GM23338 (cell line): Measurements from ENCODE around the gene NUP214. TPM values are rescaled to one million over a fixed set of nuclear protein-coding genes. Genes with fewer than 3 reads are reported as not detected.

Experiments
- ATAC-seq: fragments of 200-7000 bp; cut with Tn5 transposase; 3 replicates; pipeline ENCODE4 v1.9.1; 2020
- DNase-seq: peaks from one replicate; pipeline ENCODE4 v3.0.0-alpha.2; 2015; ENCODE audit warnings: low spot score
- H2AFZ ChIP-seq: fragments of 200-600 bp; sonication (generic); 2 replicates; pipeline ENCODE4 v1.8.0; 2016; ENCODE audit warnings: antibody characterized with exemption, mild to moderate bottlenecking, moderate library complexity
- H3F3A ChIP-seq: fragments of 200-600 bp; sonication (generic); replicated peaks from 2 replicates; pipeline ENCODE4 v1.8.0; 2017; ENCODE audit warnings: antibody characterized with exemption, mixed run types, low read depth
- H3K27ac ChIP-seq: fragments of 200-600 bp; sonication (generic); 2 replicates; pipeline ENCODE4 v1.6.1; 2016; ENCODE audit warnings: low read depth
- H3K27me3 ChIP-seq: fragments of 200-600 bp; sonication (generic); 2 replicates; pipeline ENCODE4 v1.8.0; 2016; ENCODE audit warnings: mild to moderate bottlenecking, mixed run types, moderate library complexity; ENCODE audit not compliant: insufficient read depth
- H3K36me3 ChIP-seq: fragments of 200-600 bp; sonication (generic); 2 replicates; pipeline ENCODE4 v1.8.0; 2016; ENCODE audit warnings: mild to moderate bottlenecking; ENCODE audit not compliant: insufficient read depth
- H3K4me1 ChIP-seq: fragments of 200-600 bp; sonication (generic); 2 replicates; pipeline ENCODE4 v1.8.0; 2016; ENCODE audit warnings: mild to moderate bottlenecking, moderate library complexity; ENCODE audit not compliant: insufficient read depth
- H3K4me2 ChIP-seq: fragments of 200-600 bp; sonication (generic); 2 replicates; pipeline ENCODE4 v1.7.1; 2017; ENCODE audit warnings: mixed run types
- H3K4me3 ChIP-seq: fragments of 200-600 bp; sonication (generic); 2 replicates; pipeline ENCODE4 v1.6.1; 2016; ENCODE audit warnings: mixed run types
- H3K79me2 ChIP-seq: fragments of 200-600 bp; sonication (generic); replicated peaks from 2 replicates; pipeline ENCODE4 v1.8.0; 2017; ENCODE audit warnings: mild to moderate bottlenecking; ENCODE audit not compliant: insufficient read depth
- H3K9me2 ChIP-seq: fragments of 200-600 bp; sonication (generic); 2 replicates; pipeline ENCODE4 v1.8.0; 2017; ENCODE audit not compliant: insufficient read depth
- H4K20me1 ChIP-seq: fragments of 200-600 bp; sonication (generic); replicated peaks from 2 replicates; pipeline ENCODE4 v1.8.0; 2017; ENCODE audit warnings: mild to moderate bottlenecking; ENCODE audit not compliant: insufficient read depth
- H3K27ac Mint-ChIP-seq: 2 replicates; pipeline ENCODE4 v1.8.0; 2020; ENCODE audit warnings: inconsistent platforms, mild to moderate bottlenecking, moderate library complexity, mixed read lengths
- H3K27me3 Mint-ChIP-seq: 3 replicates; pipeline ENCODE4 v1.8.0; 2022; ENCODE audit warnings: low read depth, mild to moderate bottlenecking, moderate library complexity, mixed read lengths, inconsistent platforms; ENCODE audit not compliant: insufficient read depth, poor library complexity
- H3K36me3 Mint-ChIP-seq: 3 replicates; pipeline ENCODE4 v1.8.0; 2021; ENCODE audit warnings: low read depth, mild to moderate bottlenecking, inconsistent platforms, moderate library complexity, mixed read lengths
- H3K4me1 Mint-ChIP-seq: 3 replicates; pipeline ENCODE4 v1.8.0; 2020; ENCODE audit warnings: mild to moderate bottlenecking, inconsistent platforms, mixed read lengths
- H3K4me3 Mint-ChIP-seq: 3 replicates; pipeline ENCODE4 v1.8.0; 2021; ENCODE audit warnings: moderate library complexity, mild to moderate bottlenecking, inconsistent platforms, mixed read lengths
- H3K9me3 Mint-ChIP-seq: 3 replicates; pipeline ENCODE4 v1.8.0; 2020; ENCODE audit warnings: moderate library complexity, mild to moderate bottlenecking, inconsistent platforms, mixed read lengths
- CREB1 ChIP-seq: fragments of 250-450 bp; sonication (Bioruptor Pico); IDR thresholded peaks from 2 replicates; pipeline ENCODE4 v1.5.0; 2020; ENCODE audit warnings: low read depth, mild to moderate bottlenecking, moderate library complexity
- CTCF ChIP-seq, 2 experiments: fragments of 200-600 bp in 1 of 2; sonication (generic) in 1 of 2; conservative IDR thresholded peaks; 2 replicates each; pipeline versions ENCODE4 v1.5.1 to v1.6.1; 2016 to 2017; ENCODE audit warnings: antibody characterized with exemption in 2 of 2, low read depth in 2 of 2, mild to moderate bottlenecking in 2 of 2, moderate library complexity in 1 of 2
- ETS1 ChIP-seq: IDR thresholded peaks from 2 replicates; pipeline ENCODE4 v1.6.1; 2016; ENCODE audit warnings: antibody characterized with exemption
- EZH2 ChIP-seq: fragments of 200-600 bp; sonication (generic); IDR thresholded peaks from one replicate; pipeline ENCODE4 v1.8.0; 2017; ENCODE audit warnings: antibody characterized with exemption, mild to moderate bottlenecking, low read depth; ENCODE audit not compliant: unreplicated experiment
- EZH2phosphoT487 ChIP-seq: fragments of 200-600 bp; sonication (generic); IDR thresholded peaks from one replicate; pipeline ENCODE4 v1.8.1; 2018; ENCODE audit warnings: antibody characterized with exemption; ENCODE audit not compliant: unreplicated experiment
- JUNB ChIP-seq: IDR thresholded peaks from one replicate; pipeline ENCODE4 v1.6.1; 2016; ENCODE audit warnings: antibody characterized with exemption; ENCODE audit not compliant: unreplicated experiment
- NANOG ChIP-seq: IDR thresholded peaks from 2 replicates; pipeline ENCODE4 v1.6.1; 2016; ENCODE audit warnings: antibody characterized with exemption, borderline replicate concordance
- POLR2AphosphoS5 ChIP-seq: IDR thresholded peaks from 2 replicates; pipeline ENCODE4 v1.6.1; 2016; ENCODE audit warnings: antibody characterized with exemption, low read depth
- REST ChIP-seq: IDR thresholded peaks from one replicate; pipeline ENCODE4 v1.6.1; 2018; ENCODE audit warnings: antibody characterized with exemption; ENCODE audit not compliant: unreplicated experiment
- STAT1 ChIP-seq: IDR thresholded peaks from one replicate; pipeline ENCODE4 v1.6.1; 2016; ENCODE audit warnings: antibody characterized with exemption; ENCODE audit not compliant: unreplicated experiment
- ZNF114 ChIP-seq: fragments of 250-450 bp; sonication (Bioruptor Pico); IDR thresholded peaks from 2 replicates; pipeline ENCODE4 v1.5.0; 2020; ENCODE audit warnings: mild to moderate bottlenecking, moderate library complexity
- ZNF331 ChIP-seq: fragments of 250-450 bp; sonication (Bioruptor Pico); IDR thresholded peaks from 2 replicates; pipeline ENCODE4 v1.5.0; 2020; ENCODE audit warnings: low read depth, mild to moderate bottlenecking, moderate library complexity
- ZNF462 ChIP-seq: fragments of 250-450 bp; sonication (Bioruptor Pico); IDR thresholded peaks from 2 replicates; pipeline ENCODE4 v1.5.0; 2020; ENCODE audit warnings: mild to moderate bottlenecking, moderate library complexity
- polyA plus RNA-seq: library from polyadenylated mRNA; unstranded; fragments of >200 nt; fragmentation: Nextera tagmentation; extraction: Ambion mirVana; gene quantifications from 2 replicates; pipeline ENCODE4 v1.2.1, GENCODE V29; 2016
- total RNA-seq: library from RNA; depleted of rRNA; stranded (reverse); fragments of >200 nt; shearing (Covaris generic); gene quantifications from 2 replicates; pipeline ENCODE4 v1.2.3, GENCODE V29; 2014

NUP214 gene
- total and polyA plus RNA-seq, 2 experiments from 2014 or later = 36.0 to 57.0 TPM

- Histone ChIP-seq H3K36me3 (peaks cover 23% of the 10 kb centered on the region), H3K9me2 (no peaks in the 10 kb centered on the region), H3K4me1 (no peaks in the 10 kb centered on the region), H3F3A (no peaks in the 10 kb centered on the region), H3K4me3 (no peak overlapping the region), H4K20me1 (peaks cover 14% of the 10 kb centered on the region; the same call in 1 of the 2 replicates), H3K4me2 (no peak overlapping the region), H3K27ac (no peak overlapping the region), H3K27me3 (no peaks in the 10 kb centered on the region), H3K79me2 (peaks cover 2% of the 10 kb centered on the region; the same call in 1 of the 2 replicates), H2AFZ (no peak overlapping the region)
- Mint-ChIP-seq H3K4me1 (no peaks in the 10 kb centered on the region), H3K27ac (no peak overlapping the region), H3K27me3 (no peaks in the 10 kb centered on the region), H3K4me3 (no peak overlapping the region), H3K36me3 (peaks cover 40% of the 10 kb centered on the region), H3K9me3 (no peaks in the 10 kb centered on the region)
- no peak for ATAC-seq
- TF ChIP-seq ZNF114 (CRISPR knock-in tag) (no peak), STAT1 (no peak), ZNF462 (CRISPR knock-in tag) (no peak), NANOG (no peak), ETS1 (no peak), CTCF (conservative IDR thresholded peaks at IDR 0.05; ENCODE audit: low read depth in 2 of 2) (no peak), POLR2AphosphoS5 (no peak), EZH2 (no peak), CREB1 (CRISPR knock-in tag) (no peak), REST (no peak), ZNF331 (CRISPR knock-in tag) (no peak), JUNB (no peak), EZH2phosphoT487 (no peak)
- no peak for DNase-seq
These were observed 35.2 kb downstream of the NUP214 start for GRCh38 chr9:131160416-131161112.
